Rectal smooth muscle tissue (tissue), 1 donor: Measurements from ENCODE around the gene SCAMP3.
"Not testable (repeated sequence)": the region's sequence is repeated elsewhere in the genome, so short reads cannot be mapped to it uniquely, and the experiment has no call there.

Experiments used
- H3K27ac ChIP-seq: one replicate; pipeline ENCODE4 v1.7.0; 2013; ENCODE audit warnings: low read depth, low read length, inconsistent platforms
- H3K27me3 ChIP-seq: one replicate; pipeline ENCODE4 v1.7.0; 2013; ENCODE audit warnings: low read length; ENCODE audit not compliant: control insufficient read depth, insufficient read depth
- H3K36me3 ChIP-seq: one replicate; pipeline ENCODE4 v1.7.0; 2013; ENCODE audit warnings: low read length; ENCODE audit not compliant: control insufficient read depth, insufficient read depth
- H3K4me1 ChIP-seq: one replicate; pipeline ENCODE4 v1.7.0; 2013; ENCODE audit warnings: low read length; ENCODE audit not compliant: control insufficient read depth, insufficient read depth
- H3K4me3 ChIP-seq: one replicate; pipeline ENCODE4 v1.7.0; 2013; ENCODE audit warnings: low read length
- H3K9ac ChIP-seq: one replicate; pipeline ENCODE4 v1.7.0; 2013; ENCODE audit warnings: low read length

Gene SCAMP3

GRCh38 chr1:155295942-155296267, 33.7 kb upstream of the SCAMP3 start:
- Histone ChIP-seq H3K9ac (no peak overlapping the region), H3K36me3 (no peaks in the 10 kb centered on the region), H3K27me3 (peaks cover 8% of the 10 kb centered on the region), H3K4me1 (no peaks in the 10 kb centered on the region), H3K4me3 (no peak overlapping the region), H3K27ac (no peak overlapping the region)

- H3K9ac ChIP-seq: no peak overlapping the region
- H3K27me3 ChIP-seq: peaks cover 8% of the 10 kb centered on the region
- H3K4me1 ChIP-seq: no peaks in the 10 kb centered on the region
- H3K27ac ChIP-seq: no peak overlapping the region
- H3K4me3 ChIP-seq: no peak overlapping the region
- no peaks in the 10 kb centered on the region for H3K36me3 ChIP-seq
Measured at GRCh38 chr1:155295183-155295941, 33.2 kb upstream of the SCAMP3 start.

- no peak overlapping the region for H3K27ac ChIP-seq
- no peak overlapping the region for H3K9ac ChIP-seq
- no peaks in the 10 kb centered on the region for H3K36me3 ChIP-seq
- no peak overlapping the region for H3K4me3 ChIP-seq
- H3K4me1 ChIP-seq: no peaks in the 10 kb centered on the region
- peaks cover 8% of the 10 kb centered on the region for H3K27me3 ChIP-seq
Measured at GRCh38 chr1:155294520-155295182, 32.5 kb upstream of the SCAMP3 start.

GRCh38 chr1:155293086-155293749, 31.1 kb upstream of the SCAMP3 start:
- no peaks in the 10 kb centered on the region for H3K36me3 ChIP-seq
- no peak overlapping the region for H3K4me3 ChIP-seq
- no peaks in the 10 kb centered on the region for H3K4me1 ChIP-seq
- H3K27ac ChIP-seq: no peak overlapping the region
- no peak overlapping the region for H3K9ac ChIP-seq
- H3K27me3 ChIP-seq: peaks cover 8% of the 10 kb centered on the region

GRCh38 chr1:155291006-155291405, 28.8 kb upstream of the SCAMP3 start:
- H3K36me3 ChIP-seq, H3K9ac ChIP-seq, H3K27me3 ChIP-seq, H3K4me1 ChIP-seq, H3K27ac ChIP-seq, H3K4me3 ChIP-seq: not testable (repeated sequence)

- no peaks in the 10 kb centered on the region for H3K36me3 ChIP-seq
- H3K9ac ChIP-seq: no peak overlapping the region
- H3K27ac ChIP-seq: no peak overlapping the region
Measured at GRCh38 chr1:155287987-155288543, 25.9 kb upstream of the SCAMP3 start.

GRCh38 chr1:155286544-155286943, 24.4 kb upstream of the SCAMP3 start:
- H3K9ac ChIP-seq: no peak overlapping the region
- H3K27me3 ChIP-seq: no peaks in the 10 kb centered on the region
- no peaks in the 10 kb centered on the region for H3K4me1 ChIP-seq
- H3K27ac ChIP-seq: no peak overlapping the region
- no peaks in the 10 kb centered on the region for H3K36me3 ChIP-seq
- H3K4me3 ChIP-seq: no peak overlapping the region

More at GRCh38 chr1:155287987-155288543, 25.9 kb upstream of the SCAMP3 start:
- no peaks in the 10 kb centered on the region for H3K27me3 ChIP-seq
- no peak overlapping the region for H3K4me3 ChIP-seq
- no peaks in the 10 kb centered on the region for H3K4me1 ChIP-seq

GRCh38 chr1:155285631-155286044, 23.5 kb upstream of the SCAMP3 start:
- Histone ChIP-seq H3K4me1 (no peaks in the 10 kb centered on the region), H3K27me3 (no peaks in the 10 kb centered on the region), H3K36me3 (no peaks in the 10 kb centered on the region), H3K4me3 (no peak overlapping the region), H3K9ac (no peak overlapping the region), H3K27ac (no peak overlapping the region)

- H3K36me3 ChIP-seq: no peaks in the 10 kb centered on the region
Measured at GRCh38 chr1:155285063-155285462, 22.9 kb upstream of the SCAMP3 start.

GRCh38 chr1:155284476-155284875, 22.3 kb upstream of the SCAMP3 start:
- H3K36me3 ChIP-seq: no peaks in the 10 kb centered on the region
- H3K4me3 ChIP-seq: no peak overlapping the region
- no peak overlapping the region for H3K27ac ChIP-seq
- H3K9ac ChIP-seq: no peak overlapping the region
- no peaks in the 10 kb centered on the region for H3K4me1 ChIP-seq
- H3K27me3 ChIP-seq: no peaks in the 10 kb centered on the region

More at GRCh38 chr1:155285063-155285462, 22.9 kb upstream of the SCAMP3 start:
- Histone ChIP-seq H3K4me3 (no peak overlapping the region), H3K4me1 (no peaks in the 10 kb centered on the region), H3K9ac (no peak overlapping the region), H3K27ac (no peak overlapping the region), H3K27me3 (no peaks in the 10 kb centered on the region)

GRCh38 chr1:155282488-155283091, 20.4 kb upstream of the SCAMP3 start:
- Histone ChIP-seq H3K9ac (no peak overlapping the region), H3K4me3 (no peak overlapping the region), H3K27ac (no peak overlapping the region), H3K4me1 (no peaks in the 10 kb centered on the region), H3K27me3 (no peaks in the 10 kb centered on the region), H3K36me3 (no peaks in the 10 kb centered on the region)

GRCh38 chr1:155279268-155279667, 17.1 kb upstream of the SCAMP3 start:
- Histone ChIP-seq H3K27ac (no peak overlapping the region), H3K36me3 (no peaks in the 10 kb centered on the region), H3K4me1 (peaks cover 4% of the 10 kb centered on the region), H3K27me3 (no peaks in the 10 kb centered on the region), H3K4me3 (no peak overlapping the region), H3K9ac (no peak overlapping the region)
